Gastrocnemius medialis (tissue), 4 donors: ENCODE results near the gene DLG1.

Experiments used
- POLR2A ChIP-seq, 2 donors: fragments of 450-650 bp; IDR thresholded peaks; one replicate each; pipeline ENCODE4 v1.6.1; 2017; ENCODE audit warnings: antibody characterized with exemption in 2 of 2, mild to moderate bottlenecking in 2 of 2, moderate library complexity in 2 of 2
- TF ChIP-seq, protein P1 (sequence below), 5 experiments: fragments of 450-650 bp in 3 of 5; fragments of 200-600 bp in 2 of 5; sonication (generic) in 2 of 5; IDR thresholded peaks in 4 of 5; conservative IDR thresholded peaks in 1 of 5; 1 replicate in 4 of 5; 2 replicates in 1 of 5; pipeline ENCODE4 v1.5.1; 2016 to 2019; ENCODE audit warnings: antibody characterized with exemption in 5 of 5, mild to moderate bottlenecking in 3 of 5, moderate library complexity in 3 of 5

- TF ChIP-seq, protein P1, sequence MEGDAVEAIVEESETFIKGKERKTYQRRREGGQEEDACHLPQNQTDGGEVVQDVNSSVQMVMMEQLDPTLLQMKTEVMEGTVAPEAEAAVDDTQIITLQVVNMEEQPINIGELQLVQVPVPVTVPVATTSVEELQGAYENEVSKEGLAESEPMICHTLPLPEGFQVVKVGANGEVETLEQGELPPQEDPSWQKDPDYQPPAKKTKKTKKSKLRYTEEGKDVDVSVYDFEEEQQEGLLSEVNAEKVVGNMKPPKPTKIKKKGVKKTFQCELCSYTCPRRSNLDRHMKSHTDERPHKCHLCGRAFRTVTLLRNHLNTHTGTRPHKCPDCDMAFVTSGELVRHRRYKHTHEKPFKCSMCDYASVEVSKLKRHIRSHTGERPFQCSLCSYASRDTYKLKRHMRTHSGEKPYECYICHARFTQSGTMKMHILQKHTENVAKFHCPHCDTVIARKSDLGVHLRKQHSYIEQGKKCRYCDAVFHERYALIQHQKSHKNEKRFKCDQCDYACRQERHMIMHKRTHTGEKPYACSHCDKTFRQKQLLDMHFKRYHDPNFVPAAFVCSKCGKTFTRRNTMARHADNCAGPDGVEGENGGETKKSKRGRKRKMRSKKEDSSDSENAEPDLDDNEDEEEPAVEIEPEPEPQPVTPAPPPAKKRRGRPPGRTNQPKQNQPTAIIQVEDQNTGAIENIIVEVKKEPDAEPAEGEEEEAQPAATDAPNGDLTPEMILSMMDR (IDR thresholded peaks at IDR 0.05 in 4 of 5, conservative IDR thresholded peaks at IDR 0.05 in 1 of 5) = no peak
- TF ChIP-seq POLR2A (IDR thresholded peaks at IDR 0.05) = no peak
Observed at GRCh38 chr3:197017003-197017402, 281.4 kb downstream of the DLG1 start.
